VCaP (cell line): ENCODE results near the gene LMX1B.

Experiments used
- H3K27ac ChIP-seq: fragments of 450-650 bp; 2 replicates; pipeline ENCODE4 v1.5.1; 2017
- TF ChIP-seq, protein P1 (sequence below): fragments of 450-650 bp; conservative IDR thresholded peaks from 2 replicates; pipeline ENCODE4 v1.5.1; 2017; ENCODE audit warnings: mild to moderate bottlenecking, moderate library complexity

LMX1B gene

GRCh38 chr9:126624479-126624826, 10.7 kb downstream of the LMX1B start:
- TF ChIP-seq, protein P1, sequence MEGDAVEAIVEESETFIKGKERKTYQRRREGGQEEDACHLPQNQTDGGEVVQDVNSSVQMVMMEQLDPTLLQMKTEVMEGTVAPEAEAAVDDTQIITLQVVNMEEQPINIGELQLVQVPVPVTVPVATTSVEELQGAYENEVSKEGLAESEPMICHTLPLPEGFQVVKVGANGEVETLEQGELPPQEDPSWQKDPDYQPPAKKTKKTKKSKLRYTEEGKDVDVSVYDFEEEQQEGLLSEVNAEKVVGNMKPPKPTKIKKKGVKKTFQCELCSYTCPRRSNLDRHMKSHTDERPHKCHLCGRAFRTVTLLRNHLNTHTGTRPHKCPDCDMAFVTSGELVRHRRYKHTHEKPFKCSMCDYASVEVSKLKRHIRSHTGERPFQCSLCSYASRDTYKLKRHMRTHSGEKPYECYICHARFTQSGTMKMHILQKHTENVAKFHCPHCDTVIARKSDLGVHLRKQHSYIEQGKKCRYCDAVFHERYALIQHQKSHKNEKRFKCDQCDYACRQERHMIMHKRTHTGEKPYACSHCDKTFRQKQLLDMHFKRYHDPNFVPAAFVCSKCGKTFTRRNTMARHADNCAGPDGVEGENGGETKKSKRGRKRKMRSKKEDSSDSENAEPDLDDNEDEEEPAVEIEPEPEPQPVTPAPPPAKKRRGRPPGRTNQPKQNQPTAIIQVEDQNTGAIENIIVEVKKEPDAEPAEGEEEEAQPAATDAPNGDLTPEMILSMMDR, result no peak
- no peak overlapping the region for H3K27ac ChIP-seq

DNA sequence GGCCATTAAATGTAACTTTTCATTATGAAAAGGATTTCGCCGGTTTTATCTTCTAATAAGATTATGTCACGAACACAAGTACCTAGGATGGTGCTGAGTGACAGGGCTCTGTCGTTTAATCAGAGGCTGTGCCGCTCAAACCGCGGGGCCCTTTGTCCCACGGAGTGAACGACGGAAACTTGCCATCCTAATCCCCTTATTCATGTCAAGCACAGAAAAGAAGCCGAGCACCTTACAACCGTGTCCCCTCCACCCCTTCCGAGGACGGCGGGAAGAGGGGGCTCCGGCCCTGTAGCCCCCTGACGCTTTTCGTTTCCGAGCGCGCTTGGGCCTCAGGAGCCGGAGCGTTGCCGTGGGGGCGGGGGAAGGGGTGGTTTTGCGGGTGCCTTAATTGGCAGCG, 11.2 kb downstream of the LMX1B start:
- TF ChIP-seq, protein P1, result no peak
- H3K27ac ChIP-seq, result no peak overlapping the region

DNA sequence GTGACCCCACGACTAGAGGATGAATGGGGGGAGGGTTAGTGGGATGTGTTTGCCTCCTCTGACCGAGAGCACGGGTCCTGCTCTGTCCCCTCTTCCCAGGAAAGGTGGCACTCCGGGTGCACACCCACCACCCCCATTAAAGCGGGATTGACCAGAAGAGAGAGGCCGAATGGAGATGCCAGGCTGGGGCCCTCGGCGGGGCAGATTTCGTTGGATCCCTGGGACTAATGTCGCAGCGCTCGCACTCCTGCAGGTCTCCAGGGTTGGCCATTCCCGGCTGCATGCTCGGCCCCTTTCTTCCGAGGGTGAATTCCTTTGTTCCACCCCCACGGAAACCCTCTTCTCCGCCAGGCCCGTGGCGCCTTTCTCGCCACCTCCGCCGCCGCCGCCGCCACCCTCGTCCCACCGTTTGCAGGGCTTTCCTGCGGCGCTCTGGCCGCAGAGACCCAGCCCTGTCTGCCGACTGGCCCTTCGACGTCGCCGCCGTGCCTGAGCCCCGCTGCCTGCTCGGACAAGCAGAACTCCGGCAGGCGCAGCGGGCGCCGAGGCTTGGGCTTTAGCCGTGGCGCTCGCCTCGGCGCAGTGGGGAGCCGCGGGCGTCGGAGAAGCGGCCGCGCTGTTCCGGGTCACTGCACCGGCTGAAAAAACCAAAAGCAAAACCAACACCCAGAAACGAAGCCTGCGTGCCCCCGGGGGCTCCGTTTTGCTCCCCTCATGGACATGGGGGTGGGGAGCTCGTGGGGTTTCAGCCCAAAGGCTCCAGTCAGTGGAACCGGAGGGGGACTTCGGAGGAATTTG, 11.8 kb downstream of the LMX1B start:
- TF ChIP-seq, protein P1, result no peak
- H3K27ac ChIP-seq, result no peak overlapping the region

- TF ChIP-seq, protein P1, result no peak
- H3K27ac ChIP-seq, result no peak overlapping the region
Observed at GRCh38 chr9:126626127-126626925, 12.6 kb downstream of the LMX1B start.

DNA sequence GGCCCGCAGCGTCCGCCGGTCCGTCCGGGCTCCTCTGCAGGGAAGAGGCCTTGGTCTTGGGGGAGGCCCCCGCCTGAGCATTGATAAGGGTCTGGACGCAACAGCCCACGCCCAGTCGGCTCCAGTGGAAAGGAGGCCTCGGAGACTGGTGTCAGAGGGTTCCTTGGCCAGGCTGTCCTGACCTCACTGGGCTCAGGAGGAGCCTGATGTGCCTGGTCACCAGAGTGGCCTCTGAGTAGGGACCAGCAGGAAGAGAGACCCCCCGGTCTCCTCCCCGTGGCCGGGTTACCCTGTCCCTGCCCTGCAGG, 13.2 kb downstream of the LMX1B start:
- H3K27ac ChIP-seq, result no peak overlapping the region
- TF ChIP-seq, protein P1, result no peak

DNA sequence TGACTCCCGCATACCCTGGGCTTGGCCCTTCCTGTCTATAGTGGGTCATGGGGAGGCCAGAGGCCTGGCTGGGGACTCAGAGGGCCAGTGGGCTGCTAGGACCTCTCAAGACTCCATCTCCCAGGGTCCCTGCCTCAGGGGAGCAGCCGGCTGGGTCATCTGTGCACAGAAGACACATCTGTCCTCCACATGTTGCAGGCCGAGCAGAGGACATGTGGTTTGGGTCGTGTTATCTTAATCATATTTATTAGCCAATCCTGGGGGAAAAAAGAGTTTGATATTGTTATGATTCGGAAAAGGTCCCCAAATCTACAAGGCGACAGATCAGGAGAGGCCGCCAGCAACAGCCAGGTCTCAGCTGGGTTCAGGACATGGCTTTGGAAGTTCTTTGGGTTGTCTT, 14.4 kb downstream of the LMX1B start:
- TF ChIP-seq, protein P1, result no peak
- no peak overlapping the region for H3K27ac ChIP-seq

GRCh38 chr9:126628969-126629674, 15.4 kb downstream of the LMX1B start:
- TF ChIP-seq, protein P1, result no peak
- no peak overlapping the region for H3K27ac ChIP-seq
